Heart right ventricle (tissue), 16 donors: ENCODE data around the gene NFYB. TPM values are rescaled to one million over a fixed set of nuclear protein-coding genes. Genes with fewer than 3 reads are reported as not detected.
A peak's percentile ranks its signal among the peaks of the same experiment; 100 is the strongest.

Source experiments
- ATAC-seq, 8 donors: fragments of 200-7000 bp; cut with Tn5 transposase; one replicate each; pipeline ENCODE4 v1.9.1; 2020; ENCODE audit warnings: mild to moderate bottlenecking in 8 of 8, moderate library complexity in 8 of 8, moderate number of reproducible peaks in 1 of 8
- DNase-seq, 2 donors: peaks; one replicate each; pipeline ENCODE4 v3.0.0-alpha.2; 2020
- H3K27ac ChIP-seq, 10 donors: fragments of 200-600 bp; sonication (generic) in 2 of 10; one replicate each; pipeline versions ENCODE4 v1.5.0 to v1.8.0; 2020 to 2022; ENCODE audit warnings: mild to moderate bottlenecking in 3 of 10
- H3K27me3 ChIP-seq, 7 donors: fragments of 200-600 bp; one replicate each; pipeline ENCODE4 v1.8.0; 2021 to 2022; ENCODE audit warnings: mild to moderate bottlenecking in 2 of 7
- H3K36me3 ChIP-seq, 9 donors: fragments of 200-600 bp; sonication (generic) in 1 of 9; one replicate each; pipeline versions ENCODE4 v1.5.0 to v1.8.0; 2020 to 2022; ENCODE audit warnings: mild to moderate bottlenecking in 2 of 9
- H3K4me1 ChIP-seq, 9 donors: fragments of 200-600 bp; sonication (generic) in 1 of 9; one replicate each; pipeline versions ENCODE4 v1.5.0 to v1.8.0; 2020 to 2022; ENCODE audit warnings: mild to moderate bottlenecking in 4 of 9
- H3K4me3 ChIP-seq, 10 donors: fragments of 200-600 bp; sonication (generic) in 2 of 10; one replicate each; pipeline versions ENCODE4 v1.5.0 to v1.8.0; 2020 to 2022; ENCODE audit warnings: mild to moderate bottlenecking in 7 of 10, moderate library complexity in 2 of 10
- H3K9me3 ChIP-seq, 11 donors: fragments of 200-600 bp in 10 of 11; sonication (generic) in 2 of 11; one replicate each; pipeline versions ENCODE4 v1.5.0 to v1.8.0; 2013 to 2022; ENCODE audit warnings: mild to moderate bottlenecking in 2 of 11, control low read depth in 1 of 11, moderate library complexity in 1 of 11
- CTCF ChIP-seq, 9 donors: fragments of 200-600 bp; sonication (generic) in 2 of 9; IDR thresholded peaks; one replicate each; pipeline versions ENCODE4 v1.5.0 to v1.8.0; 2021 to 2022; ENCODE audit warnings: antibody characterized with exemption in 9 of 9, mild to moderate bottlenecking in 5 of 9, moderate library complexity in 1 of 9
- WGBS, 2 donors: extraction: QIAGEN DNeasy Blood & Tissue Kit; methylation state at CpG; one replicate each; pipeline ENCODE4 v1.1.7; 2013; ENCODE audit warnings: inconsistent platforms in 1 of 2; 5-methylcytosine and 5-hydroxymethylcytosine counted together
- intact Hi-C, 10 donors: fragments of 100-400 bp; cut with DNase I; formaldehyde crosslinking; loops; one replicate each; pipeline versions ENCODE4 v1.11.1 to v1.14.2; 2022
- polyA plus RNA-seq, 2 donors: library from polyadenylated mRNA; stranded (reverse); fragments of 200-250 nt; gene quantifications; one replicate each; pipeline ENCODE4 v1.2.3, GENCODE V29; 2013
- total RNA-seq, 10 donors: library from RNA; stranded (reverse); fragmentation: NEBNext Ultra II Directional in 3 of 10; extraction: Animal tissue kit (Norgen Biotek cat#: 25700) in 3 of 10; gene quantifications; one replicate each; pipeline versions ENCODE4 v1.2.1 to v1.2.4, GENCODE V29; 2021 to 2023
- donor health status: Arrhythmogenic right ventricular cardiomyopathy.
- donor health status: ischemic (EF 13 %, LVEDD 7.1; RV severe dilation, severe dysfunction).
- donor health status: healthy with polysubstance abuse.
- donor health status: DM: no; HTN: yes; CAD: no.
- donor health status: DM: no; HTN: no; CAD: no.
- donor health status: ischemic (EF 25% LVEDD 6.9; RV normal size, moderate dysfunction).
- donor health status: ischemic (EF 25% LVEDD 5.7; RV mildly dilated, moderate dysfunction).
- donor health status: healthy.
- donor health status: DM: yes; HTN: yes; CAD: no.
- donor health status: Ischemic cardiomyopathy.
- donor health status: ischemic (EF 35%, LVEDD 5.7; RV mildly dilated, moderate dysfunction).
- donor health status: nonischemic (EF 11% LVEDD 7.7; RV severe dilation, severe dysfunction).
- donor health status: DM: yes; HTN: yes; CAD: no.
- donor health status: PGD.
- donor health status: ischemic (EF 29% LVEDD 5.4; RV normal size, mild dysfunction).
- donor health status: nonischemic (EF 23%, LVEDD 6.1; RV moderate dilation, normal function).

NFYB gene
- total and polyA plus RNA-seq, 12 donors: 16.1 to 53.9 (median 24.0) TPM

GRCh38 chr12:104171785-104172569 is 34.0 kb upstream of the NFYB start:
- Histone ChIP-seq H3K9me3 (no peaks in the 10 kb centered on the region), H3K27me3 (no peaks in the 10 kb centered on the region), H3K4me3 (no peak overlapping the region), H3K27ac (no peak overlapping the region), H3K36me3 (no peaks in the 10 kb centered on the region), H3K4me1 (peaks cover 0 to 7% (median 0%) of the 10 kb centered on the region in 9 donors)
- no peak for DNase-seq
- no peak for TF ChIP-seq CTCF (IDR thresholded peaks at IDR 0.05)
- peak in 1 of 8 donors; percentile 50 for ATAC-seq
- intact Hi-C loops: no loop called here
- WGBS, 2 donors: 76 to 77% methylated on average over 25 to 28 of the region's 28 CpGs

- no peaks in the 10 kb centered on the region for H3K36me3 ChIP-seq
- TF ChIP-seq CTCF (IDR thresholded peaks at IDR 0.05): no peak
- H3K27me3 ChIP-seq: no peaks in the 10 kb centered on the region
- peaks cover 4 to 32% (median 18%) of the 10 kb centered on the region in 9 donors for H3K4me1 ChIP-seq
- no peaks in the 10 kb centered on the region for H3K9me3 ChIP-seq
- no peak overlapping the region for H3K27ac ChIP-seq
- WGBS, 2 donors: 84 to 93% methylated on average over 5 of the region's 5 CpGs
- intact Hi-C loops: no loop called here
- H3K4me3 ChIP-seq: no peak overlapping the region
- DNase-seq (no peak), ATAC-seq (no peak)
Measured at GRCh38 chr12:104168596-104168995, 30.6 kb upstream of the NFYB start.

- 82 to 87% methylated on average over 5 of the region's 5 CpGs for WGBS, 2 donors
- H3K4me1 ChIP-seq: peaks cover 4 to 32% (median 18%) of the 10 kb centered on the region in 9 donors
- no peak overlapping the region for H3K4me3 ChIP-seq
- no peaks in the 10 kb centered on the region for H3K27me3 ChIP-seq
- no peak for ATAC-seq
- H3K9me3 ChIP-seq: no peaks in the 10 kb centered on the region
- DNase-seq: no peak
- no peak for TF ChIP-seq CTCF (IDR thresholded peaks at IDR 0.05)
- no peak overlapping the region for H3K27ac ChIP-seq
- intact Hi-C loops: no loop called here
- no peaks in the 10 kb centered on the region for H3K36me3 ChIP-seq
Measured at GRCh38 chr12:104167519-104168458, 29.8 kb upstream of the NFYB start.

- H3K4me3 ChIP-seq: no peak overlapping the region
- intact Hi-C loops: no loop called here
- DNase-seq (peak in 1 of 2 donors; percentile 9), ATAC-seq (peak in 7 of 8 donors; percentile 46 to 66 (median 54))
- H3K27me3 ChIP-seq: no peaks in the 10 kb centered on the region
- peak in 2 of 9 donors; percentile 12 to 14 for TF ChIP-seq CTCF (IDR thresholded peaks at IDR 0.05)
- peak overlapping the region in 7 of 10 donors; percentile 20 to 68 (median 50) for H3K27ac ChIP-seq
- H3K9me3 ChIP-seq: no peaks in the 10 kb centered on the region
- WGBS, 2 donors: 74 to 82% methylated on average over 6 of the region's 6 CpGs
- peaks cover 4 to 32% (median 18%) of the 10 kb centered on the region in 9 donors for H3K4me1 ChIP-seq
- H3K36me3 ChIP-seq: no peaks in the 10 kb centered on the region
Measured at GRCh38 chr12:104166465-104166864, 28.5 kb upstream of the NFYB start.
